Fibroblast of pulmonary artery (primary cell): Measurements from ENCODE around the gene LDAF1.

Source experiments
- DNase-seq: peaks from one replicate; pipeline ENCODE4 v3.0.0-alpha.2; 2010; ENCODE audit warnings: low read depth
- H3K4me3 ChIP-seq: replicated peaks from 2 replicates; pipeline ENCODE4 v1.5.1; 2011; ENCODE audit warnings: low read depth, mild to moderate bottlenecking, control low read depth, low read length, moderate library complexity
- CTCF ChIP-seq: IDR thresholded peaks from 2 replicates; pipeline ENCODE4 v1.5.1; 2011; ENCODE audit warnings: mild to moderate bottlenecking, control low read depth, low read length, inconsistent platforms; ENCODE audit errors: missing control alignments

The LDAF1 gene

DNA sequence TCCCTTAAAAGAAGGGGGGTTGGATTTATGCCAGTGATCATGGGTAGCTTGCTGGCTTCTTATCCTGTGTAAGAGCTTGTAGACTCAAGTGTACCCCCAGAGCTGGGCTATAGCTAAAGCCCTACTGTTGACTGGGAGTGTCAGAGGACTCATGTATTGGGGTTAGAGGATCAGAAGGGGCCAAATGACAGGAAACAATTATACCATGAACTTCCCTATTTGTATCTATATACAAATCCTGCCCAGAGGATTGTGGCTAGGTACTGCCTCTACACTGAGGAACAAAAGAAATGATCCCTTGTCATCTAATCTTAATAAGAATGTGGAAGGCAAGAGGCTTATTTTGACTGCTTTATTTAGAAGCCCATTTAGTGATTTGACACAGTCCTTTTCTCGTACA lies 38.6 kb downstream of the LDAF1 start:
- DNase-seq = no peak
- TF ChIP-seq CTCF = no peak
- H3K4me3 ChIP-seq = no peak overlapping the region

- TF ChIP-seq CTCF = no peak
- H3K4me3 ChIP-seq = no peak overlapping the region
- DNase-seq = no peak
These were observed 39.1 kb downstream of the LDAF1 start for GRCh38 chr16:21197621-21198020.

- no peak for DNase-seq
- no peak for TF ChIP-seq CTCF
- no peak overlapping the region for H3K4me3 ChIP-seq
These were observed 41.2 kb downstream of the LDAF1 start for GRCh38 chr16:21199607-21200218.

DNA sequence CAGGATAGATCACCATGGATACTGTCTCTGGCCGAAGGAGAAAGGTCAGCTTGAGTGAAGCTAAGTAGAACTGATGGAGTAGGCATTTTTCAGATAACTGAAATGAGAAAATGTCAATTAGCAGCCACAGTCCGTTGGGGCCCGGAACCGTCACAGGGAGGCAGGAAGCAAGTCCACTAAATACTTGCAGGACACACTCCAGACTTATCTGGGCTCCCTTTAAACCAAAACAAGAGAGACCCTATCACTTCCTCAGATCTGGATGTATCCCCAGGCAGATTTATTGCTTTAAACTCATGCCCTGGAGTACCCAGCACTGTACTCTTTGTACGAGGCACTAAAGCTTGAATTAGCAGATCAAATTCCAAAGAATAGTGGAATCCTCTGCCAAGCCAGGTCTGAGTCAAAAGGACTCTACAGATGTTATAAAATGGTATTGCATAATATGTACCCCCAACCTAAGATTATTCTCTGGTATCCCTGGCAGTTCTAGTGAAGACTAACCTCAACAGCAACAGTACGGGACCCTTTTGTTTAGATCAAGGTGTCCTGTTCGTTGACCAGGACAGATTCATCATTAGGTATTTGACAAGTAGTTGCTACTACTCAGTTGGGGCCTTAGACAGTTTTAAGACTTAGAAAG lies 44.8 kb downstream of the LDAF1 start:
- no peak for TF ChIP-seq CTCF
- no peak for DNase-seq
- no peak overlapping the region for H3K4me3 ChIP-seq

- no peak for TF ChIP-seq CTCF
- DNase-seq = no peak
- H3K4me3 ChIP-seq = no peak overlapping the region
These were observed 46.8 kb downstream of the LDAF1 start for GRCh38 chr16:21205303-21205702.

DNA sequence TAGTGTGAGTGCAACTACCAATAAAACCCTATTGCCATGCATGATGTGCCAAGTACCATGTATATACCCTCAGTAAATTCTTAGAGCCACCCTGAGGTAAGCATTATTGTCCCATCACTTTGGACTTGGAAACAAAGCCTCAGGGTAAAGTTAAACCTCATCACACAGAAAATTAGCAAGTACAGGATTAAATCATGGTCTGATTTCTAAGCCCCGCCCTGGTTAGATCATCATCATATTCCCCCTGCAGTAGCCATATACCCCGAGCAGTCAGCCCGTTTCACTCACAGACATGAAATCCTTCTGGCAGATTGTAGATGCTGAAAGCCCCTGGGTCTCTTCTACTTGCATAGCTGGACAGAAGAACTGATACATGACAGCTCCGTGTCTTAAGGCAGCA lies 48.1 kb downstream of the LDAF1 start:
- TF ChIP-seq CTCF = no peak
- no peak overlapping the region for H3K4me3 ChIP-seq
- DNase-seq = no peak
